Mucosa of descending colon (tissue), 3 donors: ENCODE measurements around the gene PKNOX2. TPM values are rescaled to one million over a fixed set of nuclear protein-coding genes. Genes with fewer than 3 reads are reported as not detected.

ENCODE experiments used
- ATAC-seq: fragments of 200-7000 bp; cut with Tn5 transposase; one replicate; pipeline ENCODE4 v1.9.1; 2020; ENCODE audit warnings: mild to moderate bottlenecking, moderate library complexity
- DNase-seq, 3 donors: peaks; one replicate each; pipeline ENCODE4 v3.0.0-alpha.2; 2020
- H3K36me3 ChIP-seq: fragments of 200-600 bp; one replicate; pipeline ENCODE4 v1.8.0; 2021; ENCODE audit warnings: low read depth, mild to moderate bottlenecking
- H3K4me1 ChIP-seq: fragments of 200-600 bp; one replicate; pipeline ENCODE4 v1.8.0; 2021; ENCODE audit warnings: low read depth, mild to moderate bottlenecking
- H3K4me3 ChIP-seq: fragments of 200-600 bp; one replicate; pipeline ENCODE4 v1.8.0; 2021; ENCODE audit warnings: mild to moderate bottlenecking
- H3K9me3 ChIP-seq: fragments of 200-600 bp; one replicate; pipeline ENCODE4 v1.8.0; 2021; ENCODE audit warnings: mild to moderate bottlenecking
- CTCF ChIP-seq: fragments of 200-600 bp; IDR thresholded peaks from one replicate; pipeline ENCODE4 v1.8.0; 2022; ENCODE audit warnings: antibody characterized with exemption, mild to moderate bottlenecking
- intact Hi-C, 2 donors: fragments of 100-400 bp; cut with DNase I in 1 of 2; cut with micrococcal nuclease in 1 of 2; formaldehyde crosslinking; loops; one replicate each; pipeline versions ENCODE4 v1.11.0 to v1.11.1; 2022; cut with DNase I, micrococcal nuclease
- total RNA-seq, 3 donors: library from RNA; stranded (reverse); fragmentation: NEBNext Ultra II Directional in 2 of 3; extraction: Animal tissue kit (Norgen Biotek cat#: 25700) in 2 of 3; gene quantifications; one replicate each; pipeline versions ENCODE4 v1.2.1 to v1.2.4, GENCODE V29; 2021 to 2023
- donor health status: DM: no; HTN: no; CAD: no; lungs with moderate emphysema.
- donor health status: DM: no; HTN: no; CAD: no.
- donor health status: DM: no; HTN: yes; CAD: no.

The PKNOX2 gene
- total RNA-seq, 3 donors from 2014 or later, result 1.5 to 4.0 (median 1.9) TPM

- ATAC-seq, result no peak
- no peak for DNase-seq
- no peak overlapping the region for H3K4me3 ChIP-seq
- no peaks in the 10 kb centered on the region for H3K4me1 ChIP-seq
- H3K36me3 ChIP-seq, result no peaks in the 10 kb centered on the region
- TF ChIP-seq CTCF, result no peak
- no peaks in the 10 kb centered on the region for H3K9me3 ChIP-seq
- intact Hi-C loops, result no loop called here
Observed at GRCh38 chr11:125193416-125193726, 28.8 kb downstream of the PKNOX2 start.

GRCh38 chr11:125193841-125194240 is 29.3 kb downstream of the PKNOX2 start:
- DNase-seq (no peak), ATAC-seq (no peak)
- Histone ChIP-seq H3K36me3 (no peaks in the 10 kb centered on the region), H3K4me3 (no peak overlapping the region), H3K4me1 (no peaks in the 10 kb centered on the region), H3K9me3 (no peaks in the 10 kb centered on the region)
- TF ChIP-seq CTCF, result no peak
- intact Hi-C loops, result no loop called here

GRCh38 chr11:125199915-125200314 is 35.4 kb downstream of the PKNOX2 start:
- Histone ChIP-seq H3K36me3 (no peaks in the 10 kb centered on the region), H3K9me3 (no peaks in the 10 kb centered on the region), H3K4me3 (no peak overlapping the region), H3K4me1 (no peaks in the 10 kb centered on the region)
- DNase-seq (no peak), ATAC-seq (no peak)
- no peak for TF ChIP-seq CTCF
- intact Hi-C loops, result no loop called here

GRCh38 chr11:125200441-125200840 is 35.9 kb downstream of the PKNOX2 start:
- Histone ChIP-seq H3K9me3 (no peaks in the 10 kb centered on the region), H3K4me3 (no peak overlapping the region), H3K36me3 (no peaks in the 10 kb centered on the region), H3K4me1 (no peaks in the 10 kb centered on the region)
- no peak for TF ChIP-seq CTCF
- no peak for DNase-seq
- intact Hi-C loops, result no loop called here
- no peak for ATAC-seq

- no peak for DNase-seq
- no peaks in the 10 kb centered on the region for H3K9me3 ChIP-seq
- intact Hi-C loops, result no loop called here
- ATAC-seq, result no peak
- no peaks in the 10 kb centered on the region for H3K4me1 ChIP-seq
- no peak for TF ChIP-seq CTCF
- no peak overlapping the region for H3K4me3 ChIP-seq
- H3K36me3 ChIP-seq, result no peaks in the 10 kb centered on the region
Observed at GRCh38 chr11:125201525-125202141, 37.1 kb downstream of the PKNOX2 start.

GRCh38 chr11:125202362-125202880 is 37.9 kb downstream of the PKNOX2 start:
- Histone ChIP-seq H3K4me3 (no peak overlapping the region), H3K36me3 (no peaks in the 10 kb centered on the region), H3K4me1 (no peaks in the 10 kb centered on the region), H3K9me3 (no peaks in the 10 kb centered on the region)
- intact Hi-C loops, result no loop called here
- ATAC-seq (no peak), DNase-seq (no peak)
- TF ChIP-seq CTCF, result no peak
